GM18868 (cell line): ENCODE results near the gene RAE1.
"Not testable (repeated sequence)": the region's sequence is repeated elsewhere in the genome, so short reads cannot be mapped to it uniquely, and the experiment has no call there.

Experiments
- ATAC-seq: cut with Tn5 transposase; IDR thresholded peaks from one replicate; pipeline ENCODE4 v1.9.1; 2021; ENCODE audit warnings: mild to moderate bottlenecking, moderate library complexity; ENCODE audit not compliant: unreplicated experiment

RAE1 gene

DNA sequence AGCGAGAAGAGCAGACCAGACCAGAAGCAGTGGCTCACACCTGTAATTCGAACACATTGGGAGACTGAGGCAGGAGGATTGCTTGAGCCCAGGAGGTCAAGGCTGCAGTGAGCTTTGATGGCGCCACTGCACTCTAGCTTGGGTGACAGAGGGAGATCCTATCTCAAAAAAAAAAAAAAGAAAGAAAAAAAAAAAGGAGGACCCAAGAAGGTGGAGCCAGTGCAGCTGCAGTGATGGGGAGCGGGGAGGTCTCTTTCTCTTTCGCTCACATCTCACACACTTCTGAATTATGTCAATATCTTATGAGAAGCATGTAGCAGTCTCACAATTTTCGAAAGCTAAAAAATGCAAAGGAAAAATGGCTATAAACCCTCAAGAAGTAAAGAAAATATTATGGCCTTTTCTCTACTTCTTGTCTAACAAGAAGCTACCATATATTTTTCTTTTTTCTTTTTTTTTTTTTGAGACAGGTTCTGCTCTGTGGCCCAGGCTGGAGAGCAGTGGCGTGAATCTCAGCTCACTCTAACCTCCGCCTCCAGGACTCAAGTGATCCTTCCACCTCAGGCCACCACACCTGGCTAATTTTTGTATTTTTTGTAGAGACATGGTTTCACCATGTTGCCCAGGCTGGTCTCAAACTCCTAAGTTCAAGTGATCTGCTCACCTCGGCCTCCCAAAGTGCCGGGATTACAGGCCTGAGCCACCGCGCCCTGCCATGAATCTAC is 25.3 kb upstream of the RAE1 start:
- ATAC-seq = no peak

DNA sequence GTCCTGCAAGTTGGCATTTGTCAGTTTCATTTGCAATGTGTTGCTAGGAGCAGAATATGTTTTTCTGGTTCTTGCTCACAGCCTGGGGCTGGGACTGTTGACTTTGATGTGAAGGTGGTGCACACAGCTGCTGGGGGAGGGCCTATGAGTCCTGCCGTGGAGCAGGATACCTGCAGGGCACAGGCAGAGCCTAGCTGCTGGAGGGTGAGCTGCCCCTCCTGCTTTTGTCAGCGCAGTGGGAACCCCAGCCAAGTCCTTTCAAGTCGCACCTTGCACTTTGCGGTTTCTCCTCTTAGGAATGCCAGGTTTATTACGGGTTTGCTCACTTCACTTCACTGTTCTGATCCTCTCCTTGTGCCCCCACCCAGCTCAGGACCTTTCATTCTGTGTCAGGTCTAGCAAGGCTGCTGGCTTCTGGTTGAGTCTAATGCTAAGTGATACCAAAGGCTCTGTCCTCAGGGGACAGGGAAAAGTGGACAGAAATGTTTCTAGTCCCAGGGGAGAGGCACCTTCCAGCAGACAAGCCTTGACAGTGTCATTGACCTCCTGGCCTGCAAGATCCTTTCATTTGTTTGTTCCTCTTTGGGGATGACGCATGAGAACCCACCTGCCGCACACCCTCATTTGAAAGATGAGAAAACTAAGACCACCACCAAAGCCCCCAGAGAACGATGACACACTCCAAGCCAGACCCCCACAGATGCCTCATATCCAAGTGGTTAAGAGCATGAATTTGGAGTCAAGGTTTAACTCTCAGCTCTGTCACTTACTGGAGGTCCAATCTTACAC is 24.2 kb upstream of the RAE1 start:
- ATAC-seq = no peak

GRCh38 chr20:57327820-57328219 is 23.2 kb upstream of the RAE1 start:
- ATAC-seq = no peak

DNA sequence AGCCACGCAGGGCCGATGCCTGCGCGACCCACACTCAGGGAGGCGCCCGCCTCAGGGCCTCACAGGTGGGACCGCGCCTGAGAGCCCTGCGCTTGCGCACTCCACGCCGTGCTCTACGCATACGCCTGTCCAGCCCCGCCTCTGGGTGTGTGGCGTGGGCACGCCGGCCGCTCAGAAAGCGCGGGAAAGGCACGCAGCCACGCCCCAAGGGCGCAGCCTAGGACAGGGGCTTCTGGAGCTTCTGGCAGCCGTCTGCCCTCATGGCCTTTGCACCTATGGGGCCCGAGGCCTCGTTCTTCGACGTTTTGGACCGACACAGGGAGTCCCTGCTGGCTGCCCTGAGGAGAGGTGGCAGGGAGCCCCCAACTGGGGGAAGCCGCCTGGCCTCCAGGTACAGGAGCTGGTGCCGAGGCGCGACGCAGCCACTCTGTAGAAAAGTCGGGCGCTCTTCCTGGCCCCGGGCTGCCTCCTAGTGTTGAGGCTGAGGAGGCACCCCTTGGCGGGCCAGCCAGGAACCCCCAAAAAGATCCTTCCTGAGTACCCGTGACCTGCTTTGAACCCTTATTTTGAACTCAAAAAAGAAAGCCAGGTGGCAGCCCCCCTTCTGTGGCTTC is 21.3 kb upstream of the RAE1 start, which contains the start of gene SPO11:
SPO11 (plus strand) TSS at position 196 of the 614 bp plus-strand sequence; CDS start at position 261, 65 bp downstream.
- ATAC-seq = no peak

- no peak for ATAC-seq
These were observed 20.1 kb upstream of the RAE1 start for GRCh38 chr20:57330998-57331397.

GRCh38 chr20:57332105-57333089 is 18.7 kb upstream of the RAE1 start:
- ATAC-seq = no peak

GRCh38 chr20:57335392-57335791 is 15.7 kb upstream of the RAE1 start:
- no peak for ATAC-seq

- ATAC-seq = no peak
These were observed 9.4 kb upstream of the RAE1 start for GRCh38 chr20:57341663-57342062.

GRCh38 chr20:57342829-57343228 is 8.2 kb upstream of the RAE1 start:
- no peak for ATAC-seq

DNA sequence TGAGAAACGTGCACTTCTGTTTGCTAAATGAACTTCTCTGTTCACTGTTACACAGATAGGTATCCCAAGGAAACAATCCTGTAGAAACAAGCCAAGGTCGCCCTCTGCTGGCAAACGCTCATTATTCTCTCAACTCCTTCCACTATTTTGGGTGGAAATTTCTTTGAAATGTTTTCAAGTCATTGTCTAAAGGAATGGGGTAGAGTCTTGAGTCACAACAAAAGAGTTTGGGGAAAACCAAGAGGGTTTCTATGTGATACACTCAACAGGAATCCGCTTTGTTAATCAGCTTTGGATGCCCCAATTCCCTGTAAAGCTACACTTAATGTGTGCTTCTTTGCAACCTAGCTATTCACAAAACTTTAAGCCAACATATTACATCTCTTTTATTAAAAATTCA is 4.6 kb upstream of the RAE1 start:
- ATAC-seq = no peak

- ATAC-seq = no peak
These were observed 3.7 kb upstream of the RAE1 start for GRCh38 chr20:57347393-57347792.

DNA sequence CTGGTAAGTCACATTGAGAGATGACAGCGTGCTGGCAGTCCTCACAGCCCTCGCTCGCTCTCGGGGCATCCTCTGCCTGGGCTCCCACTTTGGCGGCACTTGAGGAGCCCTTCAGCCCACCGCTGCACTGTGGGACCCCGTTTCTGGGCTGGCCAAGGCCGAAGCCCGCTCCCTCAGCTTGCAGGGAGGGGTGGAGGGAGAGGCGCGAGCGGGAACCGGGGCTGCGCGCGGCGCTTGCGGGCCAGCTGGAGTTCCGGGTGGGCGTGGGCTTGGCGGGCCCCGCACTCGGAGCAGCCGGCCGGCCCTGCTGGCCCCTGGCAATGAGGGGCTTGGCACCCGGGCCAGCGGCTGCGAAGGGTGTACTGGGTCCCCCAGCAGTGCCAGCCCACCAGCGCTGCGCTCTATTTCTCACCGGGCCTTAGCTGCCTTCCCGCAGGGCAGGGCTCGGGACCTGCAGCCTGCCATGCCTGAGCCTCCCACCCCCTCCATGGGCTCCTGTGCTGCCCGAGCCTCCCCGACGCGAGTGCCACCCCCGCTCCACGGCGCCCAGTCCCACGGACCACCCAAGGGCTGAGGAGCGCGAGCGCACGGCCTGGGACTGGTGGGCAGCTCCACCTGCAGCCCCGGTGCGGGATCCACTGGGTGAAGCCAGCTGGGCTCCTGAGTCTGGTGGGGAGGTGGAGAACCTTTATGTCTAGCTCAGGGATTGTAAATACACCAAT is 2.7 kb upstream of the RAE1 start:
- not testable (repeated sequence) for ATAC-seq

- not testable (repeated sequence) for ATAC-seq
These were observed 2.0 kb upstream of the RAE1 start for GRCh38 chr20:57348922-57349574.

DNA sequence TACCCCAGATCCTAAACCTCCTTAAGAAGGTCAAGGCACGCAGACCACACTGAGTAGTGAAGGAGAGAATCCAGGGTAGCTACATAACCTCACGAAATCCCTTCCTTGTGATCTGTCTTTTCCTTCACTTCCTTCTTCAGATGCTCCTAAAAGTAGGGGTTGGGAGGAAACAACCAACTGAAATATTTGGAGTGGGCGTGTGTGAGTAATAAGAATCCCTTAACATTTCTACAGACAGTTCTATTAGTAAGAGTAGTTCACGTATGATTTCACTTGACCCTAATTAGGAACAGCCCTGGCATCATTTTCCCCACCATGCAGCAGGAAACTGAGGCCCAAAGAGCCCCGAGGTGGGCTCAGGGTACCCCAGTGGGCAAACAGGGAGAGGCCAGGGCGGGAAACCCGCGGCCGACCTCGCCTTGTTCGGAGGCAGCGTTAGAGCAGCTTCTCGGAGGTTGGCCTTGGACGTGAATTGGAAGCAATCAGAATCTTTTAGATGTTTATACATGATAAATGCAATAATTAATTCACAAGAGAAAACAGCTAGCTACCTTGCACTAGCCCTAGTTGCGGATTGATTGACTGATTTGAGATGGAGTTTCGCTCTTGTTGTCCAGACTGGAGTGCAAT is 859 bp upstream of the RAE1 start:
- ATAC-seq = no peak

DNA sequence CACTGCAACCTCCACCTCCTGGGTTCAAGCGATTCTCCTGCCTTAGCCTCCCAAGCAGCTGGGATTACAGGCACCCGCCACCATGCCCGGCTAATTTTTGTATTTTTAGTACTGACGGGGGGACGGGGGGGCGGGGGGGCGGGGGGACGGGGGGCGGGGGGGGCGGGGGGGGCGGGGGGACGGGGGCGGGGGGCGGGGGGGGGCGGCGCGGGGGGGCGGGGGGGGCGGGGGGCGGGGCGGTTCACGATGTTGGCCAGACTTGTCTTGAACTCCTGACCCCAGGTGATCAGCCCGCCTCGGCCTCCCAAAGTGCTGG is 371 bp upstream of the RAE1 start:
- not testable (repeated sequence) for ATAC-seq

- ATAC-seq = no peak
These were observed 1.2 kb downstream of the RAE1 start for GRCh38 chr20:57352305-57352704.

GRCh38 chr20:57353351-57353750 is 2.3 kb downstream of the RAE1 start:
- no peak for ATAC-seq

DNA sequence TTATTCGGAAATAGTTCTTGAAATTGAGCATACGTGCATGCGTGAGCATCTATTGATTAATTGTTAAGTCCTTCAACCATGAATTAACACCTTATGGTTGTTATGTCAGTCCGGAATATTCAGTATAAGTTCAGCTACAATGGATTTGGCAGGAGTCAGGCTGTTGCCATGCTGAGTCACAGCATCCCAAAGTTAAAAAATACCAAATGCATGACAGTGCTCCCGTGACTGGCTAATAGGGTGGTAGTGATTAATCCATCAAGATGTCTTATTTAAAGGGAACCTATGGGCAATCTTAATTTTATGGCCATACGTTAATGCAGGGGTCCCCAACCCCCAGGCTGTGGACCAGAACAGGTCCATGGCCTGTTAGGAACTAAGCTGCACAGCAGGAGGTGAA is 10.5 kb downstream of the RAE1 start:
- no peak for ATAC-seq

DNA sequence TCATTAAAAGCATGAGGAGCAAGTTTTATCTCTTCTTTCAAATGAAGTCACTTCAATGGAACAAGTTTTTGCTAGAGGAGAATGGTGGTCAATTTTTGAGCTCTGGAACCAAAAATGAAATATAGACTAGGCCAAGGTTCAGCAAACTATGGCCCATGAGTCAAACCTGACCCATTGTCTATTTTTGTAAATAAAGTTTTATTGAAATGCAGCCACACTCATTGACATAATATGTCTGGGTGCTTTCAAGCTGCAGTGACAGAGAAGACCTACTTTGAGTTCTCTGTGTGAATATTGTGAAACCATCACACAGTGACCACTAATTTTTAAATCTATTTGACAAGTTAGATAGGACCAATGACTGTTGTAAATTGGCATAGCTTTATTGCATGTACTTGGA is 13.4 kb downstream of the RAE1 start:
- no peak for ATAC-seq
